ENCODE results near the gene ATL1.

The ATL1 gene

DNA sequence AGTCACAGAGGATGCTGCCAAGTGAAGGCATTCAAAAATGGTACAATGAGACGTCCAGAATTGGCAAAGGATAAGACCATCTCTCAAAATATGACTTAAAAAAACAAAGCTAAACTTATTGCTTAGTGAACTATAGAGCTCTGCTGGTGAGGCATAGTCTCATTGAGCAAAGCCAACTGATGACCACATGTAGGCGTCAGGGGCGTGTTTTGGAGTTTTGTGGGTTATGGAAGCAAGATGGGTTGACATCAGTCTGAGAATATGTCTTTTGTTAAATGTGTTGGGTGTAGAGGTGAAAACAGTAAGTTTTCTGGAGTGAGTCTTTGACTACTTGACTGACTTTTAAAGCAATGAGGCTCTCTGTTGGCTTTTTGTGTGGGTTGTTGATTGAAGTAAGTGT, 47.2 kb downstream of the ATL1 start:
- no peaks in the 10 kb centered on the region for H3K36me3 Mint-ChIP-seq (ENCODE audit: low read depth)
- TF ChIP-seq, protein P1, sequence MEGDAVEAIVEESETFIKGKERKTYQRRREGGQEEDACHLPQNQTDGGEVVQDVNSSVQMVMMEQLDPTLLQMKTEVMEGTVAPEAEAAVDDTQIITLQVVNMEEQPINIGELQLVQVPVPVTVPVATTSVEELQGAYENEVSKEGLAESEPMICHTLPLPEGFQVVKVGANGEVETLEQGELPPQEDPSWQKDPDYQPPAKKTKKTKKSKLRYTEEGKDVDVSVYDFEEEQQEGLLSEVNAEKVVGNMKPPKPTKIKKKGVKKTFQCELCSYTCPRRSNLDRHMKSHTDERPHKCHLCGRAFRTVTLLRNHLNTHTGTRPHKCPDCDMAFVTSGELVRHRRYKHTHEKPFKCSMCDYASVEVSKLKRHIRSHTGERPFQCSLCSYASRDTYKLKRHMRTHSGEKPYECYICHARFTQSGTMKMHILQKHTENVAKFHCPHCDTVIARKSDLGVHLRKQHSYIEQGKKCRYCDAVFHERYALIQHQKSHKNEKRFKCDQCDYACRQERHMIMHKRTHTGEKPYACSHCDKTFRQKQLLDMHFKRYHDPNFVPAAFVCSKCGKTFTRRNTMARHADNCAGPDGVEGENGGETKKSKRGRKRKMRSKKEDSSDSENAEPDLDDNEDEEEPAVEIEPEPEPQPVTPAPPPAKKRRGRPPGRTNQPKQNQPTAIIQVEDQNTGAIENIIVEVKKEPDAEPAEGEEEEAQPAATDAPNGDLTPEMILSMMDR (IDR thresholded peaks at IDR 0.05) = no peak
- no peak overlapping the region for H3K27ac Mint-ChIP-seq
- no peak for DNase-seq
- H3K27me3 Mint-ChIP-seq (ENCODE audit: low read depth, poor library complexity) = peaks cover 3% of the 10 kb centered on the region
- H3K4me3 Mint-ChIP-seq = no peak overlapping the region
- no peaks in the 10 kb centered on the region for H3K9me3 Mint-ChIP-seq
- H3K4me1 Mint-ChIP-seq = peaks cover under 1% of the 10 kb centered on the region

DNA sequence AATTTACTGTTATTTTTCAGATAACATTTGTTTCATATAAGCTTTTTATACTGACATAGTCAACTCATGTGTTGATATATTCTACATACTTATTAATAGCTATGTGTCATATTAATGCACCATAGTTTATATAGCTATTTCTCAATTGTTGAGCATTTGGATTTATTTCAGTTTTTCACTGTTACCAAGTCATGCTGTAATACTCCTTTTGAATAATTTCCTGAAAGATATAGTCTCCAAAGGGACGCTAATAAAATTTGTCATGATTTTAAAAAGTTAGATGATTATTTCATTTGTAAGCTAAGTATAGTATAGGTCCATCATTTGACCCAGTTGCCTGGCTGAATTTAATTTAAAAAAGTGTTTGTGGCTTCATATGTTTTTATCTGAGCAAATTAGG, 47.8 kb downstream of the ATL1 start:
- Mint-ChIP-seq H3K27me3 (ENCODE audit: low read depth, poor library complexity) (peaks cover 3% of the 10 kb centered on the region), H3K4me3 (no peak overlapping the region), H3K4me1 (no peaks in the 10 kb centered on the region), H3K27ac (no peak overlapping the region), H3K9me3 (no peaks in the 10 kb centered on the region), H3K36me3 (ENCODE audit: low read depth) (no peaks in the 10 kb centered on the region)
- TF ChIP-seq, protein P1 (IDR thresholded peaks at IDR 0.05) = no peak
- DNase-seq = no peak

DNA sequence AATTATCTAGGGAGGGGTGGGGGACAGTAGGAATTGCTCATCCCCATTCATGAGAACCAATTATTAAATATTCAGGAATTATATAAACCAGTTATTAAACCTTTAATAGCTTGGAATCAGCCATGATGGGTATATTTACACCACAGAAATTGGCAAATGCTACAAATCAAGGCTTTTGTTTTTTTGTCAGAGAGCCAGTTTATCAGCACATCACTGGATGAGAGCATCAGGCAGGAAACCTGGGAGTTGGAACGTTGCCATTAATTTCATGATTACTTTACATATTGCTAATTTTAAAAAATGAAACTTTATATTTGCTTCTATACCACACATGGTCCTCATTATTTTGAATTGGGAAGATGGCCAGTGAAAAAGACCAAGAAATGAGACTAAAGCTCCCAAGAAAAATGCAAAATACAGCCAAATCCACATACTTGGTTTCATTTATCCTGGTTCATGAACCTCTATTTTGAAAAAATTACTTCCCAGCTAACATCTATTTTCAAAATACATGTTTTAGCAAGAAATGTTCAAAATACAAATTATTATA, 48.4 kb downstream of the ATL1 start:
- Mint-ChIP-seq H3K4me3 (no peak overlapping the region), H3K4me1 (no peaks in the 10 kb centered on the region), H3K36me3 (ENCODE audit: low read depth) (no peaks in the 10 kb centered on the region), H3K9me3 (no peaks in the 10 kb centered on the region), H3K27me3 (ENCODE audit: low read depth, poor library complexity) (peaks cover 3% of the 10 kb centered on the region), H3K27ac (no peak overlapping the region)
- no peak for DNase-seq
- TF ChIP-seq, protein P1 (IDR thresholded peaks at IDR 0.05) = no peak

DNA sequence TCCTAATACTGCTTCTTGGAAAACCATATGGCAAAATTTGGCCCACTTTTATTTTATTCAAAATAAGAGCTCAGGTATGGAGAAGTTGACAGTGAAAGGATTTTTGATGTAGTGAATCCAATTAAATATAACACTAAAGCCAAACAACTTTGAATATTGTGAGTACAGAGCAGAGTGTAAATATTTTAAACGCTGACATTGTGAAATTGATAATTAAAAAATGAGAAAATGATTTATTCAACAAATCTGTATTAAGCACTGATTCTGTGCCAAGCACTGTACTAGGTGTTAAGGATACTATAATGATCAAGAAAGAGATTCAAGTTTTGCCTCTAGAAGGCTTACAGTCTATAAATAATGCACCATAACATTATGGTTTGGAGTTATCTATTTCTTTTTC, 50.5 kb downstream of the ATL1 start:
- Mint-ChIP-seq H3K4me1 (peaks cover 8% of the 10 kb centered on the region), H3K9me3 (no peaks in the 10 kb centered on the region), H3K36me3 (ENCODE audit: low read depth) (peaks cover 2% of the 10 kb centered on the region), H3K27ac (no peak overlapping the region), H3K4me3 (no peak overlapping the region), H3K27me3 (ENCODE audit: low read depth, poor library complexity) (peaks cover 3% of the 10 kb centered on the region)
- DNase-seq = no peak
- TF ChIP-seq, protein P1 (IDR thresholded peaks at IDR 0.05) = no peak

DNA sequence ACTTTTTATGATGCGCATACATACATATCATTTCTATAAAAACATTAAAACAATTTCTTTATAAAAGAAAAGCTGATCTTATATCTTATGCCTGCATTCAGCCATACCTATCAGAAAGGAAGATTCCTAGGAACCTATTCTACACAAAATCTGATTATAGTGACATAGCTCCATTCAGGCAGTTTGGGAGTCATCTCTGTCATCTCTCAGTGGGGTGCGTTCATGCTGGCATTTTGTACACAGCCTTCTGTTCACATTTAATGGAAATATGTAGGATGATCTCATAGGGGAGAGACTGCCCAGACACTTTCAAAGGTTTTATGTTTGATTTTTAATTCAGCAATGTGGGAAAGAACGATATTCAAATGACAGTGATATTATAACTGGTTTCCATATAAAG, 52.9 kb downstream of the ATL1 start:
- Mint-ChIP-seq H3K36me3 (ENCODE audit: low read depth) (peaks cover 10% of the 10 kb centered on the region), H3K4me1 (peaks cover 9% of the 10 kb centered on the region), H3K4me3 (no peak overlapping the region)

DNA sequence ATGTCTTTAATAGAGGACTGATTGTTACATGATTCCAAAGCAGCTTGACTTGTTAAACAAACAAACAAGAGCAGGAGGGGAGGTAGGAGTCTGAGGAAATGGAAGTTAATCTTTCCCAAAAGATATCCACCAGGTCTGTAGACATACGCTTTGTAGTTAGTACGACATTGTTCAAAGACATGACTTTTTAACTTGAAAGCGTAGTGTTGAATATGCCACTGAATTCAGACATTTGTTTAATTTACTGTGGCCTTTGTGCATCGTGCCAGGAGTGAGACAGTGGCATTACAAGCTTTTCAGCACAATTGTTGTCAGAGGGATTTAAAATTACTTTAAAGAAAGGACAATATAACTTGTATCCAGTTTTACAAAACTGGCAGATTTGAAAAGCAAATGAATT, 55.1 kb downstream of the ATL1 start:
- Mint-ChIP-seq H3K9me3 (no peaks in the 10 kb centered on the region), H3K36me3 (ENCODE audit: low read depth) (peaks cover 10% of the 10 kb centered on the region), H3K27ac (no peak overlapping the region)

More for the DNA sequence above, 52.9 kb downstream of the ATL1 start:
- no peak for DNase-seq
- TF ChIP-seq, protein P1 (IDR thresholded peaks at IDR 0.05) = no peak
- Mint-ChIP-seq H3K27ac (no peak overlapping the region), H3K9me3 (no peaks in the 10 kb centered on the region), H3K27me3 (ENCODE audit: low read depth, poor library complexity) (no peaks in the 10 kb centered on the region)

More for the DNA sequence above, 55.1 kb downstream of the ATL1 start:
- TF ChIP-seq, protein P1 (IDR thresholded peaks at IDR 0.05) = no peak
- no peak for DNase-seq
- Mint-ChIP-seq H3K27me3 (ENCODE audit: low read depth, poor library complexity) (no peaks in the 10 kb centered on the region), H3K4me3 (no peak overlapping the region), H3K4me1 (peaks cover 9% of the 10 kb centered on the region)

Measured in nephron progenitor cell (in vitro differentiated cells).